Endothelial cell of hepatic sinusoid (primary cell): ENCODE results near the gene AKAP1.

ENCODE experiments used
- in situ Hi-C: cut with HindIII; loops from 2 replicates; pipeline ENCODE4 v1.10.0; 2017; ENCODE audit warnings: low sequenced_read_pairs

The AKAP1 gene

DNA sequence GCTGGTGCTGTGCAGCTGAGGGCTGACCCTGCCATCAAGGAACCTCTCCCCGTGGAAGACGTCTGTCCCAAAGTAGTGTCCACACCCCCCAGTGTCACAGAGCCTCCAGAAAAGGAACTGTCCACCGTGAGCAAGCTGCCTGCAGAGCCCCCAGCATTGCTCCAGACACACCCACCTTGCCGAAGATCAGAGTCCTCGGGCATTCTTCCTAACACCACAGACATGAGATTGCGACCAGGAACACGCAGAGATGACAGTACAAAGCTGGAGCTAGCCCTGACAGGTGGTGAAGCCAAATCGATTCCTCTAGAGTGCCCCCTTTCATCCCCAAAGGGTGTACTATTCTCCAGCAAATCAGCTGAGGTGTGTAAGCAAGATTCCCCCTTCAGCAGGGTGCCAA lies 20.5 kb downstream of the AKAP1 start:
- in situ Hi-C loops: no loop called here

DNA sequence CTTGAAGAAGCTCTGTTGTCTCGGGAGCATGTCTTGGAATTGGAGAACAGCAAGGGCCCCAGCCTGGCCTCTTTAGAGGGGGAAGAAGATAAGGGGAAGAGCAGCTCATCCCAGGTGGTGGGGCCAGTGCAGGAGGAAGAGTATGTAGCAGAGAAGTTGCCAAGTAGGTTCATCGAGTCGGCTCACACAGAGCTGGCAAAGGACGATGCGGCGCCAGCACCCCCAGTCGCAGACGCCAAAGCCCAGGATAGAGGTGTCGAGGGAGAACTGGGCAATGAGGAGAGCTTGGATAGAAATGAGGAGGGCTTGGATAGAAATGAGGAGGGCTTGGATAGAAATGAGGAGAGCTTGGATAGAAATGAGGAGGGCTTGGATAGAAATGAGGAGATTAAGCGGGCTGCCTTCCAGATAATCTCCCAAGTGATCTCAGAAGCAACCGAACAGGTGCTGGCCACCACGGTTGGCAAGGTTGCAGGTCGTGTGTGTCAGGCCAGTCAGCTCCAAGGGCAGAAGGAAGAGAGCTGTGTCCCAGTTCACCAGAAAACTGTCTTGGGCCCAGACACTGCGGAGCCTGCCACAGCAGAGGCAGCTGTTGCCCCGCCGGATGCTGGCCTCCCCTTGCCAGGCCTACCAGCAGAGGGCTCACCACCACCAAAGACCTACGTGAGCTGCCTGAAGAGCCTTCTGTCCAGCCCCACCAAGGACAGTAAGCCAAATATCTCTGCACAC lies 21.2 kb downstream of the AKAP1 start:
- in situ Hi-C loops: no loop called here

DNA sequence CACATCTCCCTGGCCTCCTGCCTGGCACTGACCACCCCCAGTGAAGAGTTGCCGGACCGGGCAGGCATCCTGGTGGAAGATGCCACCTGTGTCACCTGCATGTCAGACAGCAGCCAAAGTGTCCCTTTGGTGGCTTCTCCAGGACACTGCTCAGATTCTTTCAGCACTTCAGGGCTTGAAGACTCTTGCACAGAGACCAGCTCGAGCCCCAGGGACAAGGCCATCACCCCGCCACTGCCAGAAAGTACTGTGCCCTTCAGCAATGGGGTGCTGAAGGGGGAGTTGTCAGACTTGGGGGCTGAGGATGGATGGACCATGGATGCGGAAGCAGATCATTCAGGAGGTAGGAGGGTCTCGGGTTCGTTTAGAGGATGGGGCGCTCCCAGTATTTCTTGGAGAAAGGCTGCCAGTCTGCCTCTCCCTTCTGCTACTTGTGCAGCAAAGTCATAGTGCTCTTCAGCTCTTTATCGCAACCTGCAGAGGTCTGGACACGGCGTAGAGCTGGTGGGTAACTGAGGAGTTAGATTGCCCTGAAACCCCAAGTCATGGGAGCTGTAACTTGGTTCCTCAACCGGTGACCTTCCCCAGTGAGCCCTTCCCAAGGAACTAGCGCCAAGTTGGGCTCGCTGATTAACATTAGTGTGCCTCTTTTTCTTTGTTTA lies 21.9 kb downstream of the AKAP1 start:
- in situ Hi-C loops: no loop called here

DNA sequence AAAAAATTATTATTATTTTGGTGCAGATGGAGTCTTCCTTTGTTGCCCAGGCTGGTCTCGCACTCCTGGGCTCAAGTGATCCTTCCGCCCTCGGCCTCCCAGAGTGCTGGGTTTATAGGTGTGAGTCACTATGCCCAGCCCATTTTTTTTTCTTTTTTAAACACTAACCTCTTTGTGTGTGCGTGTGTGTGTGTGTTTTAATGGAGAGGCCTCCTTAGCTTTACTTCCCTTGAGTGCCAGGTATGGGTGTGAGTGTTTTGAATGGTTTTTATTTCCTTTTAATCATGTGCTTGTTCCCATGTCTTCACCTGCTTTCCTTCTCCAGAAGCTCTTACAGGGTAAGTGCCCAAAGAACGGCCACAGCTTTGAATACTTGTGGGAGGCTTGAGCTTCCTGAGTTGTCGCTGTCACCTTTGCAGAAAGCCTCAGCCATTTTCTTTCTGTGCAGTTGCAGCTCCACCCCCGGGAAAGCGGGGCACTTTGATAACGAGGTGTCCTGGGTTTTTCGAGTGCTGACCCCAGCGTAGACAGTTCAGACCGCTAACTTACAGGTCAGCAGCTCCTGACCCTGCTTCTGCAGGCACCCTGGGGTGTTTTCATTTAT lies 22.6 kb downstream of the AKAP1 start:
- in situ Hi-C loops: no loop called here

DNA sequence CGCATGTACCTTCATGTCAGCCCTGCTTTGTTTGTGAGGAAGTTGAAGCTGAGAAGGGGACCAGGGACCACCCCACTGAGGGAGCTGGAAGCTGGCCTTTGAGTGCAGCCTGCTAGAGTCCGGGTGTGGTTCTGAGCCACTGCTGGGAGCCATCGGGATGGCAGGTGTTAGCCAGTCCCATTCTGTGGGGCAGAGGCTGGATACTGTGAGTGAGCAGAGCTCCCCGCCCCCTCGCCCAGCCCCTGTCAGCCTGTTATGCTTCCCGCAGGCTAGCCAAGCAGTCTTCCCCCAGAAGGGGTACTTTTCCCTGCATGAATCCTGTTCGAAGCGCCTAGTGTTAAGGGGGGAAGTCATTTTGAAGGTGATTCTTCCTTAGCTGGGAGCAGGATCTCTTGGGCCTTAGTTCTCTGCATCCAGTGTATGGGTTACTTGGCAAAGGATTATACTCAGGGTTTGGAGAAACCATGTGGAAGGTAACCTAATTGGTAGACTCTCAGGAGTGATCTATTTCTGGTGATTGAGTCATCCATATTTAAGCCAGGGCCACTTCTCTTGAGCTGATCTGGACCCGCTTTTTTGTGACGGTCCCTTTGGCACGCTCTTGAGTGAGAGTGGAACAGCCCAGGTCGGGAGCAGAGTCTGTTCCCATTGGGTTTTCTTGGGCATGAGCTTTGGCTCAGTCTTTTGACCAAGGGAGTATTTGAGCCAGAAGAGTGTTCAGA lies 23.8 kb downstream of the AKAP1 start:
- in situ Hi-C loops: no loop called here

DNA sequence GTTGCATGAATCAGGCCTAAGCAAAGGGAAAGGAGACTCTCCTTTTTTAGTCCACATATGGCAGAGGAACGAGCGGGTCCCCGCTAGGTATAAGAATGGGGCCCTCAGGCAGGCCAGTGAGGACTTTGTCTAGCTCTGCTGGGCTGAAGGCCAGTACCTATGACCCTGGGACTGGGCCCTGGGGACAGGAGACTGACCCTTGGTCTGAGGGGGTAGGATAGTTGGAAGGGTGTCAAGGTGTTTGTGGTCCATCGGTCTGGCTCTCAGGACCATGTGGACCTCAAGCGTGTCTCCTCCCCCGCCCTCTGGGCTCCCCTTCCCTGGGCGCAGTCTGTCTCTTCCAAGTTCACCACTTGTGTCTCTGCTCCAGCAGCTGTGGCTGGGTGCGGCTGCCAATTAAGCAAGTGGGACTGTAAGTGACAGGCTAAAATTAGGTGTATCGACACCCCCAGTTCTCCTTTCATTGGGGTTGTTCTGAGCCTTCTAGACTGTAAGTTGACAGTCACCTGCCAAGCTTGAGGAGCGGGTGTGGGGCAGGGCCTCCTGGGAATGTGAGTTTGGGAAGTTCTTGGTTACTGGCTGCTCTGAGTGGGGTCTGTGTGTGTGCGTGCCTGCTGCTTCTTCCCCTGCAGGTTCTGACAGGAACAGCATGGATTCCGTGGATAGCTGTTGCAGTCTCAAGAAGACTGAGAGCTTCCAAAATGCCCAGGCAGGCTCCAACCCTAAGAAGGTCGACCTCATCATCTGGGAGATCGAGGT lies 24.5 kb downstream of the AKAP1 start:
- in situ Hi-C loops: no loop called here

DNA sequence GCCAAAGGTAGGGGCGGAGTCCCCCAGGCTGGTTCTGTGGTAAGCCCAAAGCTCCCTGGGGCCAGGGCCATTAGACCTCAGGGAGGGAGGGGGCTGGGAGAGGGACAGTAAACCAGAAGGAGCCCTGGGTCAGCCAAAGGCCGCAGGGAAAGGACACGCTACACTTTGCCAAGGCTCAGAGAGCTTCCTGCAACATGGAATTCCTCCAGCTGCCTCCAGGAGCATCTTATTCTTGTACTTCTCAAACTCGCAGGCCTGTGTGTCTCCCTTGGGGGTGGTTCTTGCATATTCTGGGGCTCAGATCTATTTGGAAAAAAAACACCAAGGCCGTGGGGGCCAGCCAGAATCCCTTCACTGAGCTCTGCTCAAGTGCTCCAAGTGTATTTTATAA lies 25.1 kb downstream of the AKAP1 start:
- in situ Hi-C loops: no loop called here

DNA sequence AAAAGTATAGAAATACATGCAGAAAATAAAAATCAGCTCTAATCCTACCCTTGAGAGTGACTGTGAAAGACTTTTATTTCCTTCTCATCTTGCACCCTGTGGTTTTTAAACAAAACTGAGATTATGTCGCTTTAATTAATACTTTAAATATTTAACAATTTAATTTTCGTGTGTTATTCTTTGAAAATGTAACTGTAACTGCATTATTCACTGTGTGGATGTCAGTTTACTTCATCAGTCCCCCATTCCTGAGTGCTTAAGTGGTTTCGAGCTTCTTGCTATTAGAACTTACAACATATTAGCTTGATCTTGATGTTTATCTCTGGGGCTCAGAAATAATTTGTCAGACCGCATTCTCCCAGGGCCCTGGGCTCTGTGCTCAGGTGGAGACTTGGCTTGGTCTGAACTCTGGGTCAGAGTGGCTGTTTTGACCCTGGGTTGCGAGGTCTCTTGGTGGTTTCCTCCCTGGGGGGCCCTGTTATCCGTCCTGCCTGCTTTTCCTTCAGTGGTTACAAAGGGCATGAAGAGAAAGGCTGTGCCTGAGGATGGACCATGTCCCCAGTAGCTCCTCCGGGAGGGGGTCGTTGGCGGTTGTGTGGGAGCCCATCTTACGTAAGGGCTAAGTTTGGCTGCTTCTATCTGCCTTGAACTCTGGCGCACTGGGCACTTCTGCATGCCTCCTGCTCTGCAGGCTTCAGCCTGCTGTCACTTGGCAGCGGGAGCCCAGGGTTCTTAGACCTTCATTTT lies 25.7 kb downstream of the AKAP1 start:
- in situ Hi-C loops: no loop called here

DNA sequence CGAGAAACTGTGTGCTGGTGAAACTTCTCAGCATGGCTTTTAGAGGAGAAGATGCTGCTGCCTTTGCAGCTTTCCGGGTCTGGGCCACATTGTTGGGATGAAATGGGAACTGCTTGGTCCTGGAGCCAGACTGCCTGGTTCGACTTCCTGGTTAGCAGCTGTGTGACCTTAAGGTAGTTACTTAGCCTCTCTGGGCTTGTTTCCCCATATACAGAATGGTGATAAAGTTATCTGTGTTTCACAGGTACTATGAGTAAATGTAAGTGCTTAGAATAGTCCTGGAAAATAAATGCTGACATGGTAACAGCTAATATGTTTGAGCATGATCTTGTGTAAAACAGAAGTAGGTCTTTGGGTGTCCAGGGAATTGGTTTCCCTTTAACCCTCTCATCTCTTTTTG lies 26.3 kb downstream of the AKAP1 start:
- in situ Hi-C loops: no loop called here

DNA sequence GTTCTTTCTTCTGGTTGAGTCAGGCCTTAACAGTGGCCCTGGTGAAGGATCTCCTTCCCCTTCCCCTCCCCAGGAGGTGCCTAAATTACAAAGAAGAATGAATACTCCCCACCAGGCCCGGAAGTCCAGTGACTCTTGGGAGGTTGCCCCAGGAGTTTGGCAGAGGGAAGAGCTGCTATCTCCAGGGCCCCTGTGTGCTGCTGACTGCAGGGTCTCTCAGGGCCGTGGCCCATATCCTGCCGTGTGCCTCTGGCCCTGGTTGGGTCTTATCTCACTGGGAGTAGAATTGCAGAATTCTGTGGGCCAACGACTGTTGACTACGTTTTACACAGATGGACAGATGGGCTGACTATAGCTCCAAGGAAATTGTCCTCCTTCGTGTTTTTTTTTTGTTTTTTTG lies 28.0 kb downstream of the AKAP1 start:
- in situ Hi-C loops: no loop called here

DNA sequence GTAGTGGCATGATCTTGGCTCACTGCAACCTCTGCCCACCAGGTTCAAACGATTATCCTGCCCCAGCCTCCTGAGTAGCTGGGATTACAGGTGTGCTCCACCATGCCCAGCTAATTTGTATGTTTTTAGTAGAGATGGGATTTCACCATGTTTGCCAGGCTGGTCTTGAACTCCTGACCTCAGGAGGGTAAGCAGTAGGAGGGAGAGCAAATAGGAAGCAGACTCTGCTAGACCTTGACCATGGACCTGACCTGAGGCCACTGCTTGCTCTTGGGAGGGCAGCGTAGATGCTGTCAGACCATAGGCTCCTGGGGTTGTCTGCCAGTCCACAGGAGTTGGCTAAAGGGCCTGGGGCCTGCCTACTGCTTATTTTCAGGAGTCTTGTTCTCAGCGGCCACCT lies 28.6 kb downstream of the AKAP1 start:
- in situ Hi-C loops: no loop called here

DNA sequence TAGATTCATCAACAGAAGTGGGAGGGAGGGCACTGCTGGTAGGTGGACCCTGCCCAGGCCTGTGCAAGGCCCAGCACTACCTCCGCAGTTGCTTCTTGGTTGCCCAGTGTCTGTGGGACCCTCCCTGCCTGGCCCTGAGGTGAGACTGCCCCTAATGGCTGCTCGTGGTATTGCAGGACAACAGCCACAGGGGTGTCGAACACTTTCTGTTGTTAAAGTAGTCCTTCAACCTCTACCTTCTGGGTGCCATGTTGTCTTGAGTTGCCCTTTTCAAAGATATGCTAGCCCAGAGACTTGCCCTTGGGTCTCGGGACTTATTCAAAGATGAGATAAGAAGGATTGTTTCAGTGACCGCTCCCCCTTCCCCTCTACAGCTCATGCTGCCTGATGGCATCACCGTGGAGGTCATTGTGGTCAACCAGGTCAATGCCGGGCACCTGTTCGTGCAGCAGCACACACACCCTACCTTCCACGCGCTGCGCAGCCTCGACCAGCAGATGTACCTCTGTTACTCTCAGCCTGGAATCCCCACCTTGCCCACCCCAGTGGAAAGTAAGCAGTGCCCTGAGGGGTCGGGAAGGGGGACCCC lies 29.1 kb downstream of the AKAP1 start:
- in situ Hi-C loops: no loop called here

DNA sequence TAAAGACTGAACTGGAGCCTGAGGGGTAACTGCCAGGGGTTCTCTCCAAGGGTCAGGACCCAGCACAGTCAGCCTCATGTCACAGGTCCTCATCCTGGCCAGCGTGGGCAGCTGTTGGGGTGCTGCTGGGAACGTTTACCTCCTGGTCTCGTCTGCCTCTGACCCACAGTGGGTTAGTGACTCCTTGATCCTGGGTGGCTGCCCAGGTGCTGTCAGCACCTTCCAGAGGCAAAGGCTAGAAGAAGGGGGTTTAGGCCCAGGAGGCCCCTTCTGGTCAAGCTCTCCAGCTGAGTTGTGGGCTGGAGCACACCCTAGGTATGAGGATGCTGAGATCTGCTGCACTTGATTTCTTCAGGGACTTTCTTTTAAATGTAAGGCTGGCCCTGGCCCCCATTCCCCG lies 30.3 kb downstream of the AKAP1 start:
- in situ Hi-C loops: no loop called here

DNA sequence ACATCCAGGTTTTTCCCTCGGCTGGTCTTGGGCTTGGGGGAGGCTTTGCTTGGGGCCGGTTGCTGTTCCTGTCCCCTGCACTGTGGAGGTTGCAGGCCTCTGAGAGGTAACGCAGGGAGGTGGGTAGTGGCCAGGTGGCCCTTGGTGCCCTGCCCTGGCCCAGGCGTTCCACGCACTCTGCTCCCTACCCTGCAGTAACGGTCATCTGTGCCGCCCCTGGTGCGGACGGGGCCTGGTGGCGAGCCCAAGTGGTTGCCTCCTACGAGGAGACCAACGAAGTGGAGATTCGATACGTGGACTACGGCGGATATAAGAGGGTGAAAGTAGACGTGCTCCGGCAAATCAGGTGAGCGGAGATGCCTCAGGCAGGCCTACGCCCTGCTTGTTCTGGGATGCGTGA lies 30.9 kb downstream of the AKAP1 start:
- in situ Hi-C loops: no loop called here

DNA sequence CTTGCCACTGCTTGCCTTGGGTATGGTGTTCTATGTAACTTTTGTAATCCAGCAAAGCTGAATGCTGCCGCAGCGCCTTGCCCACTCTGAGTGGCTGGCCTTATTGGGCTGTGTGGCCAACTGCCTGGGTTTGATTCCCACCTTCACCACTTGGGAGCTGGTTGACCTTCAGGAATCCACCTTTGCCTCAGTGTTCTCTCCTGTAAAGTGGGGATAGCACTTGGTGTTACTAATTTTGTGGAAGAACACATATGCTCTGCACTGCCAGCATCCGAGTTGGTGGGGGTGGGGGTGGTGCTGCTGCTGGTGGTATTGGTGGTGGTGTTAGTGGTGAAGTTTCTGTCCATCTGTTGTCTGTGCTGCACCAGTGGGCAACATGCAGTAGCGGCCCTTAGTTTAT lies 32.8 kb downstream of the AKAP1 start:
- in situ Hi-C loops: no loop called here

DNA sequence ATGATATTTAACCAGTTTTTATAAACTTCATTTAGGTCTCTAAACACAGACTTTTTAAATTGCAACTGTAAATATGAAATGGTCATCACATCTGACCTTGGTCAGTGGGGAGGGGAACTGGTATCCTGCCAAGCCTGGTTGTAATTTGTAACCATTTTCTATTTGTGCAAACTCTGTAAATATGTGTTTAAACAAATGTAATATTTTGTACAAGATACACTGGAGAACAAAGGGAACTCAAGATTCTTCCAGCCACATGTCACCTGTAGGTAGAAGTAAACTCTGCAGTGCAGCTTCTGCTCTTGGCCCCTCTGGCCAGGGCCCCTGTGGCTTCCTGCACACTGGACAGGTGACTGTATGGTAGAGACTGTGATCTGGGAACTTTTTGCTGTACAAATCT lies 35.8 kb downstream of the AKAP1 start:
- in situ Hi-C loops: no loop called here

DNA sequence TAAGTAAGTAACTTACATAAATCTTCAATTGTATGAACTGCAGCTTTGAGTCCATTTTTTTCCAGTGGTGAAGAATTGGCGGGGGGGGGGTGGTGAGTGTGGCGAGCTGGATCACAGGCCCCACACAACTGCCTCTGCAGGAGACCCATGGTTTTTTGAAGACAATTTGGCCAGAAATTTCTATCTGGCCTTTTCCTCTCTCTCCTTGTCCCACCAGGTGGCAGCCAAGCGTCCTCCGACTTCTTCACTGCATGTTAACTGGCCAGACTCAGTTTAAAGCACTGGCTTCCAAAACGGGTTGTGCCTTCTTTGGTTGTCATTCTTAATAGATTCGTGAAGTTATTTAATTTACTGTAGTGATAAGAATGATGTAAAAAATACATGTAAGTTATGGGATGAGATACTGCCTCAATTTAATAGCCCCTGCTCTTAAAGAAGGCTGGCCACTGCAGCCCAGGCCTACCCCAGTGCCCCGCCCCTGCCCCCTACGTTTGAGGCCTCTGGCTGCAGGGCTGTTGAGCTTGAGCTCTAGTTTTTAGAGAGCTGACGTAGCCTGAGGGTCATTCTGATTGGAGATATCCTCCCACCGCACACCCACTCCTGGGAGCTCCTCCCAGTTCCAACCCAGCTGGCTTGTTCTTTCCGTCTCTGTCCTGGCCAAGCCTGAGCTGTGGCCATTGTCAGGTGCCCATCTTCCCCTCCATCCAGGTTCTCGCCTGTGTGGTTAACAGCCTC lies 36.4 kb downstream of the AKAP1 start:
- in situ Hi-C loops: no loop called here

DNA sequence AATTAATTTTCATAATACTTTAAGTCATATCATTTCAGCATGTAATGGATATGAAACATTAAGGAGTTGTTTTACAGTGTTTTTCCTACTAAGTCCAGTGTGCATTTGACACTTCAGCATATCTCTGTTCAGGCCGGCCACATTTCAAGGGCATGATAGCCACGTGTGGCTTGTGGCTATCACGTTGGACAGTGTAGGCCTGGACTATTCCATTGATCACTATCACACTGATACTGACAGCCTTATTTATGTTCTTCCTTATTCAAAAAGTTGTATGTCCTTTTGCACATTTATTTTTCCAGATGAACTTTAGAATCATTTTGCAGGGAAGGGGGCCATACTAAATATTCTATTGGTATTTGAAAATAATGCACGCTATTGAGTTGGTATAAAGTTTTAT lies 39.0 kb downstream of the AKAP1 start:
- in situ Hi-C loops: no loop called here

DNA sequence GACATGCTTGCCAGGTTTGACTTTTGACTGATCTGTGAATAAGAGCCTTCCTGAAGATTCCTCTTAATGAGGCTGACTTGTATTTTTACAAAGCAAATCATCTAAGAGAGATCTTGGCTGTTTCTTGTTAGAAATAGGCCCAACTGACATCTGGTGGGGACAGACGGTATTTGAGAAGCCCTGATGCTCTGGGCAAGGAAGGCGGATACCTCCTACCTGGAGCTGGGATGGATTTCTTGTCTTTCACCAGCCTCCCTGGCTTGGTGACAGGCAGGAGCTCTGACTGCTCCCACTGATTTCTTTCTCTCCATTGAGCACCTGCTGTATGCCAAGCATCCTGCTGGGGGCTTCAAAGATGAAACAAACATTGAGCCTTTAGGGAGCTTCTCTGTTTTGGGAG lies 40.4 kb downstream of the AKAP1 start:
- in situ Hi-C loops: loop anchor here (25.0 kb wide), 1 partner anchor 637 kb away; no protein-coding TSS in a partner anchor
